NCI-H2196 (cell line): Measurements from ENCODE around the gene MICAL3.
A peak's percentile ranks its signal among the peaks of the same experiment; 100 is the strongest.
"Not testable (repeated sequence)": the region's sequence is repeated elsewhere in the genome, so short reads cannot be mapped to it uniquely, and the experiment has no call there.

Experiments
- DNase-seq: peaks from one replicate; lab custom pipeline; 2025; ENCODE audit not compliant: unreplicated experiment; lab: John Stamatoyannopoulos, UW

The MICAL3 gene, protein sequence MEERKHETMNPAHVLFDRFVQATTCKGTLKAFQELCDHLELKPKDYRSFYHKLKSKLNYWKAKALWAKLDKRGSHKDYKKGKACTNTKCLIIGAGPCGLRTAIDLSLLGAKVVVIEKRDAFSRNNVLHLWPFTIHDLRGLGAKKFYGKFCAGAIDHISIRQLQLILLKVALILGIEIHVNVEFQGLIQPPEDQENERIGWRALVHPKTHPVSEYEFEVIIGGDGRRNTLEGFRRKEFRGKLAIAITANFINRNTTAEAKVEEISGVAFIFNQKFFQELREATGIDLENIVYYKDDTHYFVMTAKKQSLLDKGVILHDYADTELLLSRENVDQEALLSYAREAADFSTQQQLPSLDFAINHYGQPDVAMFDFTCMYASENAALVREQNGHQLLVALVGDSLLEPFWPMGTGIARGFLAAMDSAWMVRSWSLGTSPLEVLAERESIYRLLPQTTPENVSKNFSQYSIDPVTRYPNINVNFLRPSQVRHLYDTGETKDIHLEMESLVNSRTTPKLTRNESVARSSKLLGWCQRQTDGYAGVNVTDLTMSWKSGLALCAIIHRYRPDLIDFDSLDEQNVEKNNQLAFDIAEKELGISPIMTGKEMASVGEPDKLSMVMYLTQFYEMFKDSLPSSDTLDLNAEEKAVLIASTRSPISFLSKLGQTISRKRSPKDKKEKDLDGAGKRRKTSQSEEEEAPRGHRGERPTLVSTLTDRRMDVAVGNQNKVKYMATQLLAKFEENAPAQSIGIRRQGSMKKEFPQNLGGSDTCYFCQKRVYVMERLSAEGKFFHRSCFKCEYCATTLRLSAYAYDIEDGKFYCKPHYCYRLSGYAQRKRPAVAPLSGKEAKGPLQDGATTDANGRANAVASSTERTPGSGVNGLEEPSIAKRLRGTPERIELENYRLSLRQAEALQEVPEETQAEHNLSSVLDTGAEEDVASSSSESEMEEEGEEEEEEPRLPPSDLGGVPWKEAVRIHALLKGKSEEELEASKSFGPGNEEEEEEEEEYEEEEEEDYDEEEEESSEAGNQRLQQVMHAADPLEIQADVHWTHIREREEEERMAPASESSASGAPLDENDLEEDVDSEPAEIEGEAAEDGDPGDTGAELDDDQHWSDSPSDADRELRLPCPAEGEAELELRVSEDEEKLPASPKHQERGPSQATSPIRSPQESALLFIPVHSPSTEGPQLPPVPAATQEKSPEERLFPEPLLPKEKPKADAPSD (N-terminal part only)

GRCh38 chr22:18024276-18024939 is at the start of gene MICAL3:
MICAL3 (minus strand) TSS chr22:18024561; CDS start chr22:17906812, 117,749 bp downstream.
- peak; percentile 75 for DNase-seq

DNA sequence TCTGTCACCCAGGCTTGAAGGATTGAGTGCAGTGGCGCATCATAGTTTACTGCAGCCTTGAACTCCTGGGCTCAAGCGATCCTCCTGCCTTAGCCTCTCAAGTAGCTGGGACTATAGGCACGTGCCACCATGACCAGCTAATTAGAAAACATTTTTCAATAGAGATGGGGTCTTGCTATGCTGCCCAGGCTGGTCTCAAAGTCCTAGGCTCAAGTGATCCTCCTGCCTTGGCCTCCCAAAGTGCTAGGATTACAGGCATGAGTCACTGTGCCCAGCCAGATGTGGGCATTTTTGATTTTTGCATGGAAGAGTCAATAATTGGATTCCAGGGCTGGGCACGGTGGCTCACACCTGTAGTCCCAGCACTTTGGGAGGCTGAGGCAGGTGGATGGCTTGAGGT is 49.6 kb upstream of the MICAL3 start:
- not testable (repeated sequence) for DNase-seq

- no peak for DNase-seq
Measured at GRCh38 chr22:18073467-18073866, 49.1 kb upstream of the MICAL3 start.

- DNase-seq: no peak
Measured at GRCh38 chr22:18071968-18072310, 47.6 kb upstream of the MICAL3 start.

GRCh38 chr22:18071307-18071967 is 47.1 kb upstream of the MICAL3 start:
- not testable (repeated sequence) for DNase-seq

DNA sequence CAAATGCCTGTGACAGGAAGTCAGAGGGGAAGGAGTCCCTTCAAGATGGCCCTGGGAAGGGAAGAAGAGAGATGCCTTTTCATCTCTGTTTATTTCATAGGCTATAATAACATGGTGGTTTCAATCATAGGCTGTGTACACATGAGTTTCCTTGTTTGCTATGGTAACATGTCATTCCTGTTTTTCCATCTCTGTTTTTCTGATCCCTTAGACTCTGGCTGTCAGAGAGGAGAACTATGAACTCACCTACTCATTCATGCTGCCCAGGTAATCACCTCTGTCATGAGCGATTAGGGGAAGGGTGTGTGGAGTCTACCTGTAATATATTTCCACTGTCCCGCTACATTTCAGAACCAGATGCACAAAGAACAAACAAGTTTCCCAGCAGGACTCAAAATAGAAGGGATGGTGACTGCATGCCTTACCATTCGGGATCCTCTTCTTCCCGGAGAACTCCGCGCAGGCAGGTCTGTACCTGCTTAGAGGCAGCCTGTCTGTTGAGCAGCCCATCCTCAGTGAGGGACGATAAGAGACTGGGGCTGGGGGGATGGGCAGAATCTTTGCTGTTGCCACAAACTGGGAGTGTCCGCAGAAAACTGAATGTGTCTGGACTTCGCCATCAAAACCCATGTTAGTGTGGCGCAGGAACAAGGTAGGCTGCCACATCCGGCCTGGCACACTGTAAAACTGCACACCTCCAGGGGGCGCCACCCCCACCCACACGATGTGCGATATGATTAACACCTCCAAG is 46.4 kb upstream of the MICAL3 start:
- no peak for DNase-seq

DNA sequence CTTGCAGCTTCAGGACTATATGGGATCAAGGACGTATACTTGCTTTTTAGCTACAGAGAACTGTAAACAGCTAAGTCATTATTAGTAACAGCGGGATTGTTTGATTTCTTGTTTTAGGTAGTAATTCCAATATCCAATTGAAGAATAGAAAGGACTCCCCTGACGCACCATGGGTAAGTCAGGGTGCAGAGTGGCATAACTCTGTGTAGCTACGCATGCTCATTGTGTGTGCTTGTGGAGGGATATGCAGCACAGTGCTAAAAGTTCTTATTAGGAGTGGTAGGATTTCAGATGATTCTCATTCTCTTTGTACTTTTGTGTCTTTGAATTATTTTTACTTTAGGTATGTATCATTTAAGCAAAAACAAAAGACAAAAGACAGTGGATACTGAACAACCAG is 45.7 kb upstream of the MICAL3 start:
- DNase-seq: no peak

GRCh38 chr22:18069041-18069440 is 44.7 kb upstream of the MICAL3 start:
- no peak for DNase-seq

GRCh38 chr22:18068381-18068988 is 44.1 kb upstream of the MICAL3 start:
- DNase-seq: no peak

DNA sequence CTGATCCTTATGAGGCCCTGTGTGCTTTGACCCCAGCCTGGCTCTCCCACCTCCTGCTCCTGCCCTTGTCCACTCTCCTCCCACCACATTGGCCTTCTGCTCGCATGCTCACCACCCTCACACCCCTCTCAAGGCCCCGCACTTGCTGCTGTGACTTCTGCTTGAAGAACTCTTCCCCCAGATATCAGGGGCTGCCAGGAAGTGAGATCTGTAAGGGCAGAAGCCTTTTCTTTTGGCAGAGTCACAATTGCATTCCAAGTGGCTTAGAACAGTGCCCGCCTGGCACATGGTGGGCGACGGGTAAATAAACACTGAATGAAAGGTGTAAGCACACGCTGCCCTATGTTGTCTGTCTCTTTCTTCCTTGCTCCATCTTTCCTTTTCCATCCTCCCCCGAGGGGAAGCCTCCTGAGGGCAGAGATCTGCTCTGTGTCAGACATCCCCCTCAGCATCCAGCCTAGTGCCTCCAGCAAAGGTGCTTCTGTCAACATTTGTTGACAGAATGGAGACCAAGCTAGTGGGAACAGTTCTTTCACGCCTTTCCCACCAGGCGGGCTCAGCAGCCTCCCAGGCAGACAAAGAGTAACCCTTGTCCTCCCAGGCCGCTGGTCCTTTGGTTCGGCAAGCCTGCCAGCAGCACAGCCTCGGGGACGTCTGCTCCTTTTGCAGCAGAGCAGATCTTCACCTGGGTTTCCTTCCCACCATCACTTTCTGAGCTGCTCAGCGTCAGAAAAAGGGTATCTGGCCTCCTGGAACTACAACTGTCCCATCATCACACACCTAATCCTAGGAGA is 43.4 kb upstream of the MICAL3 start:
- no peak for DNase-seq

- DNase-seq: no peak
Measured at GRCh38 chr22:18067121-18067520, 42.8 kb upstream of the MICAL3 start.

GRCh38 chr22:18066181-18066859 is 42.0 kb upstream of the MICAL3 start:
- no peak for DNase-seq

DNA sequence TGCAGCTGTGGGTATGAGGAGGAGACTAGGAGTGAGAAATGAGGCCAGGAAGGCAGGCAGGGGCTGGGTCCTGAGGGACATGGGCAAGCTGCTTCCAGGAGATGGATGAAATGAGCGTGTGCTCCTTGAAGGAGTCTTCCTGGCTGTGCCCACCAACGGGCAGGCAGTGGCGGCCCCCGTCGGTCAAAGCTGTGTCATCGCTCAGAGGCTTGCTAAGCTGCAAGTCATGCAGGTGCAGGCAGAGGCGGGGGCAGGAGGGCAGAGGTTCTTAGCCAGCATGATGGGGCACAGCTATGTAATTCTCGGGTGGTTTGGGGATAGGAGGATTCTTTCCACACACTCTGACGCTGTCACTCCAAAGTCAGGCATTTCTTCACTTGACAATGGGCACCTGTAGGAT is 40.9 kb upstream of the MICAL3 start:
- DNase-seq: no peak

DNA sequence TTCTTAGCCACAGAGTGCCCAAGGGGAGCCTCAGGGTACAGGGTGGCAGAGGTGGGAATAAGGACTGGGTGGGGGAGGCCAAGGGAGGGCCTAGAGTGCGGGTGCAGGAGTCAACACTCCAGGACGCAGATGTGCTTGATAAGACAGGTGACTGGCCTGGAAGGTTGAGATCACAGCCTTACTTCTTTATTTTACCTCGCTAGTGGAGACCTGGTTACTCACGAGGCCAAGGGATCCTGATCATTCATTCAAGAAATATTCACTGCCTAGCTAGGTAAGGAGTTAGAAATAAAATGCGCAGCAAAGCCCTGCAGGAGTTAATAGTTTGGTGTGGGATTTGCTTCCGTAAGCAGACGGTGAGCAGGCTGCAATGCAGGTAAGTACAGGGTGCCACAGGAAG is 40.3 kb upstream of the MICAL3 start:
- no peak for DNase-seq

DNA sequence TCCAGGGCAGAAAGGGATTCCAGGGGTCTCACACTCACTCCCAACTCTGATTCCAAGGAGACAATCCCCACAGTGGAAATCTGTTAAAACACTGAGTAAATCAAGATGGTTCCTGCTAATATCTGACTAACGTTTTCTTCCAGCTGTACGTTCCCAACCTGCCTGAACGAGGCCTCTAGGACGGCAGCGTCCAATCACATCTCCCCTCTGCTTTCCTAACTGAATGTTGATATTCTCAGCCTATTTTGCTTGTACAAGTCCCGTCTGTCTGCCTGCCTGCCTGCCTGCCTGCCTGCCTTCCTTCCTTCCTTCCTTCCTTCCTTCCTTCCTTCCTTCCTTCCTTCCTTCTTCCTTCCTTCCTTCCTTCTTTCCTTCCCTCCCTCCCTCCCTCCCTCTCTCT is 39.4 kb upstream of the MICAL3 start:
- not testable (repeated sequence) for DNase-seq

GRCh38 chr22:18063306-18063705 is 38.9 kb upstream of the MICAL3 start:
- no peak for DNase-seq

GRCh38 chr22:18062421-18062820 is 38.1 kb upstream of the MICAL3 start:
- no peak for DNase-seq
